HEK293 (cell line): ENCODE data around the gene MAP3K20.

Source experiments
- CTCF ChIA-PET: fragments of 350-600 bp; formaldehyde crosslinking; extraction: SDS; loops from one replicate; lab custom pipeline; 2021; ENCODE audit warnings: antibody characterized with exemption; lab: Yijun Ruan, JAX
- POLR2A ChIA-PET: fragments of 300-600 bp; formaldehyde crosslinking; extraction: SDS; loops from one replicate; lab custom pipeline; 2020; ENCODE audit warnings: antibody characterized with exemption, inconsistent platforms; lab: Yijun Ruan, JAX
- H3K27ac ChIP-seq: fragments of 200-500 bp; sonication (Bioruptor generic); 2 replicates; pipeline ENCODE4 v1.5.1; 2014; ENCODE audit warnings: low read depth, low read length, control low read depth, inconsistent platforms; ENCODE audit errors: extremely low read depth
- H3K36me3 ChIP-seq, 2 experiments: fragments of 200-500 bp in 1 of 2; sonication (Bioruptor generic) in 1 of 2; 1 replicate in 1 of 2; 2 replicates in 1 of 2; pipeline ENCODE4 v1.5.1; 2014 to 2017; ENCODE audit warnings: inconsistent platforms in 2 of 2, low read length in 2 of 2; ENCODE audit not compliant: control insufficient read depth in 2 of 2, insufficient read depth in 1 of 2
- H3K4me1 ChIP-seq: fragments of 200-500 bp; sonication (Bioruptor generic); 2 replicates; pipeline ENCODE4 v1.5.1; 2014; ENCODE audit warnings: mild to moderate bottlenecking, low read length, inconsistent platforms; ENCODE audit not compliant: control insufficient read depth, insufficient read depth
- H3K4me3 ChIP-seq: 2 replicates; pipeline ENCODE4 v1.5.1; 2011; ENCODE audit warnings: low read depth, mild to moderate bottlenecking, control low read depth, low read length, moderate library complexity
- H3K9me3 ChIP-seq: fragments of 200-500 bp; sonication (Bioruptor generic); 2 replicates; pipeline ENCODE4 v1.5.1; 2014; ENCODE audit warnings: low read depth, low read length, inconsistent platforms; ENCODE audit not compliant: control insufficient read depth, insufficient read depth
- HOXC10 ChIP-seq: sonication (generic); formaldehyde crosslinking; IDR thresholded peaks from 2 replicates; pipeline ENCODE4 v1.8.1; 2023; ENCODE audit warnings: mild to moderate bottlenecking, missing genetic modification reagents
- KLF8 ChIP-seq: fragments of 450-650 bp; formaldehyde crosslinking; IDR thresholded peaks from 2 replicates; pipeline ENCODE4 v1.5.1; 2016; ENCODE audit warnings: missing biosample characterization, missing genetic modification characterization
- MZF1 ChIP-seq: fragments of 450-650 bp; formaldehyde crosslinking; IDR thresholded peaks from 2 replicates; pipeline ENCODE4 v1.5.1; 2017; ENCODE audit warnings: missing biosample characterization, missing genetic modification characterization, borderline replicate concordance
- OSR2 ChIP-seq: fragments of 450-650 bp; formaldehyde crosslinking; IDR thresholded peaks from 2 replicates; pipeline ENCODE4 v1.5.1; 2016; ENCODE audit warnings: missing biosample characterization, missing genetic modification characterization
- PBX3 ChIP-seq: sonication (generic); formaldehyde crosslinking; IDR thresholded peaks from 2 replicates; pipeline ENCODE4 v1.8.1; 2022; ENCODE audit warnings: mild to moderate bottlenecking, moderate library complexity, missing genetic modification reagents
- PRDM1 ChIP-seq: fragments of 450-650 bp; formaldehyde crosslinking; IDR thresholded peaks from 2 replicates; pipeline ENCODE4; 2016; ENCODE audit warnings: missing biosample characterization, missing genetic modification characterization
- PRDM6 ChIP-seq: fragments of 450-650 bp; formaldehyde crosslinking; IDR thresholded peaks from 2 replicates; pipeline ENCODE4 v1.5.1; 2017; ENCODE audit warnings: missing biosample characterization, missing genetic modification characterization
- TSHZ1 ChIP-seq: fragments of 450-650 bp; formaldehyde crosslinking; IDR thresholded peaks from 2 replicates; pipeline ENCODE4 v1.5.1; 2016; ENCODE audit warnings: missing biosample characterization, missing genetic modification characterization, borderline replicate concordance
- ZBTB1 ChIP-seq: fragments of 450-650 bp; formaldehyde crosslinking; IDR thresholded peaks from 2 replicates; pipeline ENCODE4 v1.5.1; 2016; ENCODE audit warnings: missing biosample characterization, missing genetic modification characterization
- ZFHX2 ChIP-seq: fragments of 450-650 bp; formaldehyde crosslinking; conservative IDR thresholded peaks from 2 replicates; pipeline ENCODE4 v1.5.1; 2016; ENCODE audit warnings: missing biosample characterization, missing genetic modification characterization
- ZNF10 ChIP-seq: fragments of 450-650 bp; formaldehyde crosslinking; IDR thresholded peaks from 2 replicates; pipeline ENCODE4 v1.5.1; 2017; ENCODE audit warnings: missing biosample characterization, missing genetic modification characterization
- ZNF280C ChIP-seq: fragments of 450-650 bp; formaldehyde crosslinking; IDR thresholded peaks from 2 replicates; pipeline ENCODE4 v1.5.1; 2016; ENCODE audit warnings: missing biosample characterization, missing genetic modification characterization
- ZNF311 ChIP-seq: fragments of 450-650 bp; formaldehyde crosslinking; IDR thresholded peaks from 2 replicates; pipeline ENCODE4 v1.5.1; 2017; ENCODE audit warnings: missing biosample characterization, missing genetic modification characterization, borderline replicate concordance
- ZNF48 ChIP-seq: fragments of 450-650 bp; formaldehyde crosslinking; IDR thresholded peaks from 2 replicates; pipeline ENCODE4 v1.5.1; 2016; ENCODE audit warnings: missing biosample characterization, missing genetic modification characterization
- ZNF513 ChIP-seq: fragments of 450-650 bp; IDR thresholded peaks from 2 replicates; pipeline ENCODE4 v1.5.1; 2018; ENCODE audit warnings: missing biosample characterization, missing genetic modification characterization
- ZNF571 ChIP-seq: fragments of 450-650 bp; formaldehyde crosslinking; IDR thresholded peaks from 2 replicates; pipeline ENCODE4 v1.5.0; 2017; ENCODE audit warnings: missing biosample characterization, missing genetic modification characterization
- ZNF585B ChIP-seq: fragments of 450-650 bp; formaldehyde crosslinking; IDR thresholded peaks from 2 replicates; pipeline ENCODE4 v1.5.1; 2016; ENCODE audit warnings: missing biosample characterization, missing genetic modification characterization
- ZNF610 ChIP-seq: fragments of 450-650 bp; formaldehyde crosslinking; IDR thresholded peaks from 2 replicates; pipeline ENCODE4 v1.5.1; 2016; ENCODE audit warnings: missing biosample characterization, missing genetic modification characterization, borderline replicate concordance
- ZNF660 ChIP-seq: fragments of 450-650 bp; IDR thresholded peaks from 2 replicates; pipeline ENCODE4 v1.5.1; 2018; ENCODE audit warnings: missing biosample characterization, mild to moderate bottlenecking, missing genetic modification characterization
- ZNF785 ChIP-seq: fragments of 450-650 bp; formaldehyde crosslinking; IDR thresholded peaks from 2 replicates; pipeline ENCODE4 v1.5.1; 2016; ENCODE audit warnings: missing biosample characterization, missing genetic modification characterization
- ZSCAN23 ChIP-seq: fragments of 450-650 bp; formaldehyde crosslinking; IDR thresholded peaks from 2 replicates; pipeline ENCODE4 v1.5.1; 2016; ENCODE audit warnings: missing biosample characterization, missing genetic modification characterization

Gene MAP3K20

GRCh38 chr2:173059292-173059691 is 16.4 kb upstream of the MAP3K20 start:
- H3K27ac ChIP-seq, result no peak overlapping the region
- POLR2A ChIA-PET, result no interaction called here
- CTCF ChIA-PET, result interaction anchor here (0.6 to 6.7 kb wide), 2 partner anchors 30 to 32 kb away, joined by 3 to 32 read pairs; no protein-coding TSS in a partner anchor
- TF ChIP-seq PBX3 (CRISPR knock-in tag) (no peak), OSR2 (tag by site-specific recombination) (no peak), PRDM6 (no peak), ZNF585B (no peak), ZNF280C (no peak), ZNF610 (tag by site-specific recombination) (no peak)
- H3K4me1 ChIP-seq, result no peaks in the 10 kb centered on the region
- no peaks in the 10 kb centered on the region for H3K36me3 ChIP-seq
- no peaks in the 10 kb centered on the region for H3K9me3 ChIP-seq
- H3K4me3 ChIP-seq, result no peak overlapping the region

GRCh38 chr2:173059971-173060461 is 15.6 kb upstream of the MAP3K20 start:
- Histone ChIP-seq H3K4me3 (no peak overlapping the region), H3K4me1 (no peaks in the 10 kb centered on the region), H3K27ac (no peak overlapping the region), H3K9me3 (no peaks in the 10 kb centered on the region), H3K36me3 (no peaks in the 10 kb centered on the region)
- ChIA-PET CTCF (no interaction called here), POLR2A (no interaction called here)
- TF ChIP-seq MZF1 (tag by site-specific recombination), result no peak
- TF ChIP-seq ZNF660 (tag by site-specific recombination), result peak; percentile 58; the same call in 1 of the 2 replicates
- no peak for TF ChIP-seq ZNF311 (tag by site-specific recombination)
- TF ChIP-seq ZNF10 (tag by site-specific recombination), result no peak

- POLR2A ChIA-PET, result no interaction called here
- no peak overlapping the region for H3K4me3 ChIP-seq
- CTCF ChIA-PET, result no interaction called here
- H3K36me3 ChIP-seq, result no peaks in the 10 kb centered on the region
- H3K9me3 ChIP-seq, result no peaks in the 10 kb centered on the region
- H3K27ac ChIP-seq, result no peak overlapping the region
- no peaks in the 10 kb centered on the region for H3K4me1 ChIP-seq
- no peak for TF ChIP-seq ZNF571 (tag by site-specific recombination)
- TF ChIP-seq ZNF513 (tag by site-specific recombination), result no peak
- no peak for TF ChIP-seq KLF8 (tag by site-specific recombination)
- no peak for TF ChIP-seq ZNF785 (tag by site-specific recombination)
- TF ChIP-seq ZFHX2, result no peak
- TF ChIP-seq ZNF48 (tag by site-specific recombination), result no peak
- TF ChIP-seq TSHZ1 (tag by site-specific recombination), result no peak
- TF ChIP-seq ZSCAN23 (tag by site-specific recombination), result no peak
- TF ChIP-seq HOXC10 (CRISPR knock-in tag), result no peak
- TF ChIP-seq ZBTB1 (tag by site-specific recombination), result no peak
- TF ChIP-seq PRDM1 (tag by site-specific recombination), result no peak
Observed at GRCh38 chr2:173062801-173063200, 12.8 kb upstream of the MAP3K20 start.
